Left lung (tissue), 10 donors: Measurements from ENCODE around the gene BLNK. TPM values are rescaled to one million over a fixed set of nuclear protein-coding genes. Genes with fewer than 3 reads are reported as not detected.

ENCODE experiments used
- ATAC-seq: fragments of 200-7000 bp; cut with Tn5 transposase; one replicate; pipeline ENCODE4 v1.9.1; 2020; ENCODE audit warnings: moderate library complexity
- DNase-seq, 4 donors: peaks; one replicate each; pipeline ENCODE4 v3.0.0-alpha.2; 2013 to 2020
- H3K27ac ChIP-seq, 2 donors: fragments of 200-600 bp; sonication (generic) in 1 of 2; one replicate each; pipeline versions ENCODE4 v1.5.0 to v1.8.0; 2020 to 2021
- H3K27me3 ChIP-seq, 2 donors: fragments of 200-600 bp; sonication (generic) in 1 of 2; one replicate each; pipeline versions ENCODE4 v1.5.0 to v1.8.0; 2020 to 2021
- H3K36me3 ChIP-seq, 2 donors: fragments of 200-600 bp; sonication (generic) in 1 of 2; one replicate each; pipeline versions ENCODE4 v1.5.0 to v1.8.0; 2020 to 2021
- H3K4me1 ChIP-seq, 2 donors: fragments of 200-600 bp; one replicate each; pipeline ENCODE4 v1.8.0; 2021
- H3K4me3 ChIP-seq, 2 donors: fragments of 200-600 bp; sonication (generic) in 1 of 2; one replicate each; pipeline versions ENCODE4 v1.5.0 to v1.8.0; 2020 to 2021; ENCODE audit warnings: mild to moderate bottlenecking in 1 of 2
- H3K9me3 ChIP-seq, 2 donors: fragments of 200-600 bp; sonication (generic) in 1 of 2; one replicate each; pipeline versions ENCODE4 v1.5.0 to v1.8.0; 2020 to 2021
- intact Hi-C, 2 donors: fragments of 100-400 bp; cut with DNase I; formaldehyde crosslinking; loops; one replicate each; pipeline versions ENCODE4 v1.11.2 to v1.14.2; 2022
- polyA plus RNA-seq, 6 donors: library from polyadenylated mRNA; unstranded; fragments of 120-200 nt; gene quantifications; one replicate each; pipeline ENCODE4 v1.2.1, GENCODE V29; 2013; ENCODE audit not compliant: insufficient read length in 6 of 6
- total RNA-seq, 2 donors: library from RNA; stranded (reverse); fragmentation: NEBNext Ultra II Directional; extraction: Animal tissue kit (Norgen Biotek cat#: 25700); gene quantifications; one replicate each; pipeline ENCODE4 v1.2.1, GENCODE V29; 2021
- TF ChIP-seq, protein P1 (sequence below), 2 donors: fragments of 200-600 bp; sonication (generic) in 1 of 2; IDR thresholded peaks; one replicate each; pipeline versions ENCODE4 v1.5.0 to v1.8.0; 2021; ENCODE audit warnings: antibody characterized with exemption in 2 of 2
- donor health status: DM: no; HTN: yes; CAD: no.
- donor health status: DM: no; HTN: no; CAD: no.

BLNK gene
- total and polyA plus RNA-seq, 8 donors, result 7.9 to 18.8 (median 15.2) TPM

GRCh38 chr10:96263176-96263575 is 8.2 kb downstream of the BLNK start:
- TF ChIP-seq, protein P1, sequence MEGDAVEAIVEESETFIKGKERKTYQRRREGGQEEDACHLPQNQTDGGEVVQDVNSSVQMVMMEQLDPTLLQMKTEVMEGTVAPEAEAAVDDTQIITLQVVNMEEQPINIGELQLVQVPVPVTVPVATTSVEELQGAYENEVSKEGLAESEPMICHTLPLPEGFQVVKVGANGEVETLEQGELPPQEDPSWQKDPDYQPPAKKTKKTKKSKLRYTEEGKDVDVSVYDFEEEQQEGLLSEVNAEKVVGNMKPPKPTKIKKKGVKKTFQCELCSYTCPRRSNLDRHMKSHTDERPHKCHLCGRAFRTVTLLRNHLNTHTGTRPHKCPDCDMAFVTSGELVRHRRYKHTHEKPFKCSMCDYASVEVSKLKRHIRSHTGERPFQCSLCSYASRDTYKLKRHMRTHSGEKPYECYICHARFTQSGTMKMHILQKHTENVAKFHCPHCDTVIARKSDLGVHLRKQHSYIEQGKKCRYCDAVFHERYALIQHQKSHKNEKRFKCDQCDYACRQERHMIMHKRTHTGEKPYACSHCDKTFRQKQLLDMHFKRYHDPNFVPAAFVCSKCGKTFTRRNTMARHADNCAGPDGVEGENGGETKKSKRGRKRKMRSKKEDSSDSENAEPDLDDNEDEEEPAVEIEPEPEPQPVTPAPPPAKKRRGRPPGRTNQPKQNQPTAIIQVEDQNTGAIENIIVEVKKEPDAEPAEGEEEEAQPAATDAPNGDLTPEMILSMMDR (IDR thresholded peaks at IDR 0.05), result no peak

DNA sequence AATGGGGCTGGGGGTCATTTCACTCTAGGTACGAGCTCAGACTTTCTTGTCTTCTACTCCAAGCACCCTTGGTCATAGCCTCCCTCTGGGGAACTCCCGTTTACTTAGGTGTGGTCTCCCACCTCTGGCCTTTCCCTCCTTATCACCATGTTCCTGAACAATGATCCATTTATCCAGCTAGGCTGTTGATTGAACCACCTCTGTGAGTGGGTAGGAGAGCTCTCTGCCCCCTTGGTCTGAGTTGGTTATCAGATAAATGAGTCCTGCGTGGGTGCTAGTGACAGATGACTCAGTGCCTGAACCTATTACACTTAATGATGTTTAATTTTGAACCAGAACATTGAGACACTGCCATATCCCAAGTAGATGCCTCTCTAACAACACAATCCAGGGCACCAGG is 9.4 kb downstream of the BLNK start:
- ATAC-seq (no peak), DNase-seq (no peak)
- TF ChIP-seq, protein P1 (IDR thresholded peaks at IDR 0.05), result no peak
- Histone ChIP-seq H3K27me3 (no peaks in the 10 kb centered on the region), H3K4me1 (peaks cover 0 to 17% of the 10 kb centered on the region in 2 donors), H3K27ac (no peak overlapping the region), H3K4me3 (no peak overlapping the region), H3K36me3 (no peaks in the 10 kb centered on the region), H3K9me3 (no peaks in the 10 kb centered on the region)
- intact Hi-C loops, result no loop called here

More at GRCh38 chr10:96263176-96263575, 8.2 kb downstream of the BLNK start:
- peaks cover 0 to 9% of the 10 kb centered on the region in 2 donors for H3K4me1 ChIP-seq
- H3K27me3 ChIP-seq, result no peaks in the 10 kb centered on the region
- no peak overlapping the region for H3K4me3 ChIP-seq
- no peak for ATAC-seq
- DNase-seq, result no peak
- H3K27ac ChIP-seq, result no peak overlapping the region
- intact Hi-C loops, result no loop called here
- H3K9me3 ChIP-seq, result no peaks in the 10 kb centered on the region
- no peaks in the 10 kb centered on the region for H3K36me3 ChIP-seq

GRCh38 chr10:96261132-96261531 is 10.2 kb downstream of the BLNK start:
- TF ChIP-seq, protein P1 (IDR thresholded peaks at IDR 0.05), result no peak
- ATAC-seq (no peak), DNase-seq (no peak)
- Histone ChIP-seq H3K4me1 (peaks cover 0 to 17% of the 10 kb centered on the region in 2 donors), H3K27me3 (no peaks in the 10 kb centered on the region), H3K27ac (no peak overlapping the region), H3K36me3 (no peaks in the 10 kb centered on the region), H3K4me3 (no peak overlapping the region), H3K9me3 (no peaks in the 10 kb centered on the region)
- intact Hi-C loops, result no loop called here

DNA sequence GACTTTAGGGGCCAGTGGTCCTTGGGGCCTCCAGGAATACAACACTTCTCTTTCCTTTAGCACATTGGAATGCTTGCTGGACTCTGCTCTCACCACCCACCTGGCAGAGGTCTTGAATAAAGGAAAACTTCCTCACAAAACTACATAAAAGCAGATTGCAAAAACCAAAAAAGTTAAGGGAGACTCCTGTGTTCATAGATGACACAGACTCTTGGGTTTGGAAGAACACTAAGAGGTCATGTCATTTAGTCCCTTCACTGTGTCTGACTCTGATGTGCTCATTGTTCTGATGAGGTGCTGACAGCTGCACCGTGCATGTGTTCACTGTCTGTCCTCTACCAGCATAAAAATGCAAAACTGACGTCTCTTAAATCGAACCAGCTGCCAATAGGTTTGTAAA is 11.4 kb downstream of the BLNK start:
- peaks cover 0 to 17% of the 10 kb centered on the region in 2 donors for H3K4me1 ChIP-seq
- DNase-seq (no peak), ATAC-seq (no peak)
- no peak overlapping the region for H3K27ac ChIP-seq
- TF ChIP-seq, protein P1 (IDR thresholded peaks at IDR 0.05), result no peak
- H3K9me3 ChIP-seq, result no peaks in the 10 kb centered on the region
- intact Hi-C loops, result no loop called here
- H3K27me3 ChIP-seq, result no peaks in the 10 kb centered on the region
- H3K36me3 ChIP-seq, result no peaks in the 10 kb centered on the region
- H3K4me3 ChIP-seq, result no peak overlapping the region

- peaks cover 0 to 17% of the 10 kb centered on the region in 2 donors for H3K4me1 ChIP-seq
- ATAC-seq (no peak), DNase-seq (no peak)
- no peaks in the 10 kb centered on the region for H3K27me3 ChIP-seq
- intact Hi-C loops, result no loop called here
- H3K27ac ChIP-seq, result no peak overlapping the region
- no peaks in the 10 kb centered on the region for H3K36me3 ChIP-seq
- H3K4me3 ChIP-seq, result no peak overlapping the region
- H3K9me3 ChIP-seq, result no peaks in the 10 kb centered on the region
- TF ChIP-seq, protein P1 (IDR thresholded peaks at IDR 0.05), result no peak
These were observed 12.2 kb downstream of the BLNK start for GRCh38 chr10:96259150-96259549.
